T-cell (primary cell): ENCODE measurements around the gene CCDC27. TPM values are rescaled to one million over a fixed set of nuclear protein-coding genes. Genes with fewer than 3 reads are reported as not detected.

Source experiments
- ATAC-seq, 4 experiments: fragments of 200-7000 bp in 3 of 4; fragments of 150-1000 bp in 1 of 4; cut with Tn5 transposase; replicated peaks in 1 of 4; 1 replicate in 3 of 4; 2 replicates in 1 of 4; pipeline ENCODE4 v1.10.0; 2021; ENCODE audit warnings: moderate library complexity in 3 of 4, mild to moderate bottlenecking in 2 of 4, moderate number of reproducible peaks in 1 of 4
- CTCF ChIA-PET, 2 donors: fragments of 300-600 bp; sonication (Branson Sonifier 250); formaldehyde crosslinking; loops; one replicate each; lab custom pipeline; 2022; ENCODE audit warnings: antibody characterized with exemption in 2 of 2; lab: Charles Lee
- POLR2A ChIA-PET, 2 donors: fragments of 300-600 bp; sonication (Branson Sonifier 250); formaldehyde crosslinking; loops; one replicate each; lab custom pipeline; 2022; ENCODE audit warnings: antibody characterized with exemption in 2 of 2; lab: Charles Lee
- DNase-seq, 35 experiments: peaks; one replicate each; pipeline versions ENCODE4 v3.0.0 to v3.0.0-alpha.2; 2013 to 2023
- H3K27ac ChIP-seq: one replicate; pipeline ENCODE4 v1.5.1; 2013; ENCODE audit warnings: low read length
- H3K27me3 ChIP-seq, 2 experiments: replicated peaks in 1 of 2; 1 replicate in 1 of 2; 2 replicates in 1 of 2; pipeline versions ENCODE4 v1.6.1 to v1.7.0; 2013; ENCODE audit warnings: low read length in 1 of 2, mixed read lengths in 1 of 2; ENCODE audit not compliant: control insufficient read depth in 2 of 2, insufficient read depth in 2 of 2; ENCODE audit errors: extremely low read depth in 1 of 2
- H3K36me3 ChIP-seq, 2 donors: 1 replicate in 1 of 2; 2 replicates in 1 of 2; pipeline versions ENCODE4 v1.6.1 to v1.7.0; 2013; ENCODE audit warnings: low read length in 1 of 2; ENCODE audit not compliant: control insufficient read depth in 2 of 2, insufficient read depth in 1 of 2; ENCODE audit errors: extremely low read depth in 1 of 2
- H3K4me1 ChIP-seq, 2 experiments: 1 replicate in 1 of 2; 2 replicates in 1 of 2; pipeline versions ENCODE4 v1.6.1 to v1.7.0; 2013; ENCODE audit warnings: low read length in 2 of 2, mixed read lengths in 1 of 2; ENCODE audit not compliant: insufficient read depth in 2 of 2, control insufficient read depth in 1 of 2; ENCODE audit errors: extremely low read depth in 1 of 2
- H3K4me3 ChIP-seq, 2 donors: 1 replicate in 1 of 2; 2 replicates in 1 of 2; pipeline versions ENCODE4 v1.5.1 to v1.7.0; 2013; ENCODE audit warnings: mild to moderate bottlenecking in 2 of 2, low read length in 1 of 2, moderate library complexity in 1 of 2; ENCODE audit not compliant: control insufficient read depth in 1 of 2; ENCODE audit errors: extremely low read depth in 1 of 2
- H3K9me3 ChIP-seq: 2 replicates; pipeline ENCODE4 v1.7.0; 2013
- H3K27ac Mint-ChIP-seq, 2 donors: one replicate each; pipeline ENCODE4 v1.8.0; 2020 to 2021; ENCODE audit warnings: mild to moderate bottlenecking in 2 of 2, mixed read lengths in 2 of 2
- H3K27me3 Mint-ChIP-seq, 2 donors: one replicate each; pipeline ENCODE4 v1.8.0; 2021 to 2022; ENCODE audit warnings: mixed read lengths in 2 of 2
- H3K36me3 Mint-ChIP-seq: one replicate; pipeline ENCODE4 v1.8.0; 2021; ENCODE audit warnings: mixed read lengths
- H3K4me1 Mint-ChIP-seq, 3 donors: one replicate each; pipeline ENCODE4 v1.8.0; 2020 to 2022; ENCODE audit warnings: mixed read lengths in 3 of 3, mild to moderate bottlenecking in 1 of 3
- H3K4me3 Mint-ChIP-seq, 3 donors: one replicate each; pipeline ENCODE4 v1.8.0; 2020 to 2022; ENCODE audit warnings: mild to moderate bottlenecking in 3 of 3, mixed read lengths in 3 of 3, moderate library complexity in 3 of 3
- H3K9me3 Mint-ChIP-seq, 3 donors: one replicate each; pipeline ENCODE4 v1.8.0; 2020 to 2022; ENCODE audit warnings: mixed read lengths in 3 of 3
- WGBS: methylation state at CpG from one replicate; pipeline ENCODE4 v1.1.5; 2013; ENCODE audit warnings: missing lambda C conversion rate; ENCODE audit not compliant: insufficient coverage; 5-methylcytosine and 5-hydroxymethylcytosine counted together
- total RNA-seq, 35 experiments: library from RNA in 6 of 35; stranded (reverse) in 6 of 35; fragments of 120-200 nt in 1 of 35; gene quantifications; one replicate each; pipeline versions ENCODE4 v1.2.1 to v1.2.4 and lab custom pipeline; 2013 to 2026

The CCDC27 gene
- total RNA-seq (not detected), total RNA-seq (lab: John Stamatoyannopoulos, UW) (0 to 0.05 (median 0) reads per million in 29 experiments)
- total RNA-seq (2013), result not detected

- 78% methylated on average over 17 of the region's 17 CpGs for WGBS
- DNase-seq (no peak), ATAC-seq (no peak)
- H3K27ac ChIP-seq, result no peak within 1 kb of the TSS
- ChIA-PET POLR2A (no interaction called here), CTCF (no interaction called here)
- no peak within 1 kb of the TSS for H3K4me3 Mint-ChIP-seq
- H3K27me3 Mint-ChIP-seq, result peaks cover 0 to 14% of the 10 kb centered on the region in 2 donors
- H3K4me1 Mint-ChIP-seq, result peaks cover 9 to 10% (median 10%) of the 10 kb centered on the region in 3 donors
- no peak within 1 kb of the TSS for H3K4me3 ChIP-seq
- H3K27me3 ChIP-seq, result peaks cover 0 to 43% of the 10 kb centered on the region in 2 experiments
- no peaks in the 10 kb centered on the region for H3K36me3 Mint-ChIP-seq
- H3K9me3 Mint-ChIP-seq, result no peaks in the 10 kb centered on the region
- H3K27ac Mint-ChIP-seq, result no peak within 1 kb of the TSS
- H3K9me3 ChIP-seq, result no peaks in the 10 kb centered on the region
- H3K4me1 ChIP-seq, result peaks cover 2 to 8% of the 10 kb centered on the region in 2 experiments
- H3K36me3 ChIP-seq, result no peaks in the 10 kb centered on the region
Observed at GRCh38 chr1:3752400-3752945, at the start of gene CCDC27. TSS of gene CCDC27 (plus strand) at chr1:3752450. CDS start at chr1:3752482, 32 bp downstream.

DNA sequence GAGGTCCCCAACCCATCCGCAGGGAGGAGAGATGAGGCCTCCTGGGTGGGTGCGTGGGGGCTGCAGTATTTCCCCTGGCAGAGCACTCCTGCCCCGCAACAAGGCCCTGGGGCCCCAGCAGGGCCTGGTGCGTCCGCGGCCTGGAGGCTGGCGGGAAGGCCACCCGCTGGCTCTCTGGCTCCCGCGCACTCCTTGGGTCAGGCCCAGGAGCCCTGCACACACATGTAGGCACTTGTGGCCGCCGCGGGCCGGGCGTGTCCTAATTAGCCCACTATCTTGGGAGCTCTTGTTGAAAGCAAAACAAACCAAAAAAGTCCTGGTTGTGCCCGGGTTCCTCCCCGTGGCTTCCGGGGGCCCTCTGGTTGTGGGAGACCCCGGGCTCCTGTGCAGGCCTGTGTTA is 49.7 kb upstream of the CCDC27 start:
- H3K4me1 ChIP-seq, result peaks cover 0 to 7% of the 10 kb centered on the region in 2 experiments
- ATAC-seq (no peak), DNase-seq (no peak)
- H3K4me1 Mint-ChIP-seq, result peaks cover 5 to 7% (median 6%) of the 10 kb centered on the region in 3 donors
- no peaks in the 10 kb centered on the region for H3K9me3 Mint-ChIP-seq
- H3K4me3 Mint-ChIP-seq, result no peak overlapping the region
- H3K27ac Mint-ChIP-seq, result no peak overlapping the region
- no peak overlapping the region for H3K27ac ChIP-seq
- peaks cover 0 to 55% of the 10 kb centered on the region in 2 experiments for H3K27me3 ChIP-seq
- 85% methylated on average over 19 of the region's 19 CpGs for WGBS
- CTCF ChIA-PET, result no interaction called here
- H3K36me3 ChIP-seq, result no peaks in the 10 kb centered on the region
- POLR2A ChIA-PET, result no interaction called here
- H3K36me3 Mint-ChIP-seq, result no peaks in the 10 kb centered on the region
- H3K27me3 Mint-ChIP-seq, result peaks cover 4 to 13% of the 10 kb centered on the region in 2 donors
- no peak overlapping the region for H3K4me3 ChIP-seq
- no peaks in the 10 kb centered on the region for H3K9me3 ChIP-seq

- H3K4me1 Mint-ChIP-seq, result peaks cover 5 to 7% (median 6%) of the 10 kb centered on the region in 3 donors
- Histone ChIP-seq H3K4me3 (no peak overlapping the region), H3K27ac (no peak overlapping the region), H3K4me1 (peaks cover 0 to 7% of the 10 kb centered on the region in 2 experiments), H3K9me3 (no peaks in the 10 kb centered on the region), H3K27me3 (peaks cover 0 to 55% of the 10 kb centered on the region in 2 experiments), H3K36me3 (no peaks in the 10 kb centered on the region)
- DNase-seq (no peak), ATAC-seq (no peak)
- CTCF ChIA-PET, result interaction anchor here in 1 of 2 donors (1.0 kb wide), 1 partner anchor 119 kb away, joined by 3 read pairs; no protein-coding TSS in a partner anchor
- H3K9me3 Mint-ChIP-seq, result no peaks in the 10 kb centered on the region
- POLR2A ChIA-PET, result no interaction called here
- no peak overlapping the region for H3K27ac Mint-ChIP-seq
- H3K36me3 Mint-ChIP-seq, result no peaks in the 10 kb centered on the region
- WGBS, result 88% methylated on average over 16 of the region's 21 CpGs
- H3K27me3 Mint-ChIP-seq, result peaks cover 6 to 14% of the 10 kb centered on the region in 2 donors
- no peak overlapping the region for H3K4me3 Mint-ChIP-seq
Observed at GRCh38 chr1:3702990-3703728, 49.1 kb upstream of the CCDC27 start.

GRCh38 chr1:3703786-3704371 is 48.4 kb upstream of the CCDC27 start:
- ChIA-PET POLR2A (no interaction called here), CTCF (interaction anchor here in 1 of 2 donors (1.0 kb wide), 1 partner anchor 119 kb away, joined by 3 read pairs; no protein-coding TSS in a partner anchor)
- Mint-ChIP-seq H3K27me3 (peaks cover 8 to 17% of the 10 kb centered on the region in 2 donors), H3K36me3 (no peaks in the 10 kb centered on the region), H3K9me3 (no peaks in the 10 kb centered on the region), H3K4me1 (peaks cover 5 to 7% (median 6%) of the 10 kb centered on the region in 3 donors), H3K4me3 (peak overlapping the region; percentile 17 to 55 (median 49)), H3K27ac (no peak overlapping the region)
- H3K9me3 ChIP-seq, result no peaks in the 10 kb centered on the region
- peaks cover 0 to 55% of the 10 kb centered on the region in 2 experiments for H3K27me3 ChIP-seq
- H3K4me1 ChIP-seq, result peaks cover 0 to 7% of the 10 kb centered on the region in 2 experiments
- H3K36me3 ChIP-seq, result no peaks in the 10 kb centered on the region
- H3K4me3 ChIP-seq, result no peak overlapping the region
- H3K27ac ChIP-seq, result no peak overlapping the region
- ATAC-seq (no peak), DNase-seq (no peak)
- whole genome bisulfite sequencing, result 44% methylated on average over 17 of the region's 28 CpGs

DNA sequence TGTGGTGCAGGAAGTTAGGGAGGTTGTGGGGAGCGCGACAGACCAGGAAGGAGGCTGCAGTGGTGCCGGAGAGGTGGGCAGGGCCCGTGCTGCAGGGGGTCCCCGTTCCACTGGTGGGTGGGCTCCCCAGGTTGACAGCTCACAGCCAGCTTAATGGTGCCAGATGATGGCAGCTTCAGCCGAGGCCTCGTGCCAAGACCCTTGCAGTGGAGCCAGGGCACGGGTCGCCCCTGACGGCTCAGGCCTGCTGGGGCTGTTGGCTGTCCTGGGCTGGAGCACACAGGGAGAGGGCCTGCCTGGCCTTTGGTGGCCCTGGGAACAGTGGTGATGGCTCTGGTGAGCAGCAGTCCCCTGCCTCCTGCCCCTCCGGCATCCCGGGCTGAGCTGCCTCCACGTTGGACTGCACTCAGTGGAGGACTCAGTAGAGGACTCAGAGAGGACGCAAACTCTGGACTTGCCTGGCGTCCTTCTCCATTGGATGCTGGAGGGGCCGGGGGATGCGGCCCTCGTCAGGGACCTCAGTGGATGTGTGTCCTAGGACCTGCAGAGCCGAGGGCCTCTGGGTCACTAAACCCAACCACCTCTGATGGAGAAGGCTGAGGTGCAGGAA is 46.8 kb upstream of the CCDC27 start:
- Mint-ChIP-seq H3K27me3 (peaks cover 5 to 19% of the 10 kb centered on the region in 2 donors), H3K27ac (no peak overlapping the region), H3K4me3 (no peak overlapping the region), H3K4me1 (peaks cover 5 to 7% (median 6%) of the 10 kb centered on the region in 3 donors), H3K36me3 (no peaks in the 10 kb centered on the region), H3K9me3 (no peaks in the 10 kb centered on the region)
- CTCF ChIA-PET, result no interaction called here
- Histone ChIP-seq H3K27me3 (peaks cover 0 to 60% of the 10 kb centered on the region in 2 experiments), H3K27ac (no peak overlapping the region), H3K9me3 (no peaks in the 10 kb centered on the region), H3K4me1 (peaks cover 0 to 7% of the 10 kb centered on the region in 2 experiments), H3K36me3 (no peaks in the 10 kb centered on the region), H3K4me3 (no peak overlapping the region)
- POLR2A ChIA-PET, result no interaction called here
- ATAC-seq, result no peak
- WGBS, result 84% methylated on average over 18 of the region's 19 CpGs
- DNase-seq, result no peak

DNA sequence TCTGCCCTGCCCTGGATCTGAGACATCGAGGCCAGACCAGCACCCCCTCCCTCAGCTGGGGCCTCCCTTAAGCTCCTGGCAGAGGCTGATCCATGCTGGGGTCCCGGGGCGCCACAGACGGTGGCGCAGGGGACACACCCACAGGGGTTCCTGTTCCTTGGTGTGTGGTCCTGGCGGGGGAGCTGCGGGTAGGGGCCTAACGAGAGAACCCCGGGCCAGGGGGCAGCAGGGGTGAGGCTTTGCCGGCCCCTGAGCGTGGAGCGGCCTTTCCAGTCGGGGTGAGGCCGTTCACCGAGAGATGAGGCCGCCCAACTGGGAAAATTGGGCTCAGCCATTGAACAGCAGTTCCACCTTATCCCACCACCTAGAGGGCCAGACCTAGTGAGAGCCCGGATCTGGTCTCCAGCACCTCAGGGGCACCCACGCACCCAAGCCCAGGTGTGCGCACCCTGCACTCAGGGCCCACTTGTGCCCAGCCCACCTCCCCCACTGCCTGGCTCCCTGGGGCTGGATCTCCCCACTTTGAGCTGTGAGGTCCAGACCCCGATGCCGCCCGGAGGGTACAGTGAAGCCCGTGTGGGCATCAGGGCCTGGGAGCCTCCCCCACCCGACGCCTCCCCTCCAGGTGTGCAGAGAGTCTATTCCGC is 45.5 kb upstream of the CCDC27 start:
- Mint-ChIP-seq H3K27ac (no peak overlapping the region), H3K4me1 (peaks cover 5 to 7% (median 6%) of the 10 kb centered on the region in 3 donors), H3K36me3 (no peaks in the 10 kb centered on the region), H3K4me3 (no peak overlapping the region), H3K9me3 (no peaks in the 10 kb centered on the region), H3K27me3 (peaks cover 9 to 26% of the 10 kb centered on the region in 2 donors)
- WGBS, result 87% methylated on average over 17 of the region's 26 CpGs
- Histone ChIP-seq H3K27ac (no peak overlapping the region), H3K4me1 (peaks cover 0 to 7% of the 10 kb centered on the region in 2 experiments), H3K36me3 (no peaks in the 10 kb centered on the region), H3K27me3 (peaks cover 0 to 67% of the 10 kb centered on the region in 2 experiments), H3K9me3 (no peaks in the 10 kb centered on the region), H3K4me3 (no peak overlapping the region)
- DNase-seq (no peak), ATAC-seq (no peak)
- POLR2A ChIA-PET, result no interaction called here
- CTCF ChIA-PET, result no interaction called here
